Articular chondrocyte of knee joint (primary cell): Measurements from ENCODE around the gene SOX11. TPM values are rescaled to one million over a fixed set of nuclear protein-coding genes. Genes with fewer than 3 reads are reported as not detected.

Experiments
- total RNA-seq: library from RNA; depleted of rRNA; stranded (reverse); fragments of >200 nt; gene quantifications from 2 replicates; pipeline ENCODE4 v1.2.3, GENCODE V29; 2012

SOX11 gene
- 0.13 and 1.6 TPM in 2 replicates for total RNA-seq

DNA sequence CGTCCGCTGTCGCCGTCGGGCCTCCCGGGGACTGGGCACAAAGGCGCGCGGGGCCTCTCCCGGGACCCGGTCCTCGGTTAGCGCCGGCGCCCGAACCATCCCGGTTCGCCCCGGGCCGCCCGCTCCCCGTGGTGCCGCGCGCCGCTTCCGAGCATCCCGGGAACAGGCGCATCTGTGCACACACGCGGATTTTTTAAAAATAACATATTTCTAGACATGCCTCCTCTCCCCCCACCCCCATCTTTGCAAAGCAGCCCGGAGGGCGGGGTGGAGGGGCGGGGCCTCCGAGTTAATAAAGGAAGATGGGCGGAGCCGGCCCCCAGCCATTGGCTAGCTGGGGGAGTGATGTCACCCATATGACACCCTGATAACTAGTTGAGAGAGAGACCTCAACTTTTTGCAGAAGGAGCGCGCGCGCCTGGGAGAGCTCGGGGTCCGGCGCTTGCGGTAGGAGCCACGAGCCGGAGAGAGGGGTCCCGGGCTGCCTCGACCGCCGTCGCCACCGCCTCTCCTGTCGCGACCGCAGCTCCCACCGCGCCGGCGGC is at the start of gene SOX11:
TSS of gene SOX11 (plus strand) at position 400 of the 545 bp plus-strand sequence. CDS start 338 bp downstream, outside the sequence.

